IPS-18c (cell line): ENCODE data around the gene TALDO1.

Experiments used
- H3K4me3 ChIP-seq: 2 replicates; pipeline ENCODE4 v1.7.0; 2013; ENCODE audit warnings: low read depth, mild to moderate bottlenecking, low read length, moderate library complexity; ENCODE audit not compliant: insufficient read depth
- H3K9me3 ChIP-seq: one replicate; pipeline ENCODE4 v1.6.1; 2013; ENCODE audit warnings: mild to moderate bottlenecking, low read length, moderate library complexity; ENCODE audit not compliant: control insufficient read depth, insufficient read depth

Gene TALDO1

DNA sequence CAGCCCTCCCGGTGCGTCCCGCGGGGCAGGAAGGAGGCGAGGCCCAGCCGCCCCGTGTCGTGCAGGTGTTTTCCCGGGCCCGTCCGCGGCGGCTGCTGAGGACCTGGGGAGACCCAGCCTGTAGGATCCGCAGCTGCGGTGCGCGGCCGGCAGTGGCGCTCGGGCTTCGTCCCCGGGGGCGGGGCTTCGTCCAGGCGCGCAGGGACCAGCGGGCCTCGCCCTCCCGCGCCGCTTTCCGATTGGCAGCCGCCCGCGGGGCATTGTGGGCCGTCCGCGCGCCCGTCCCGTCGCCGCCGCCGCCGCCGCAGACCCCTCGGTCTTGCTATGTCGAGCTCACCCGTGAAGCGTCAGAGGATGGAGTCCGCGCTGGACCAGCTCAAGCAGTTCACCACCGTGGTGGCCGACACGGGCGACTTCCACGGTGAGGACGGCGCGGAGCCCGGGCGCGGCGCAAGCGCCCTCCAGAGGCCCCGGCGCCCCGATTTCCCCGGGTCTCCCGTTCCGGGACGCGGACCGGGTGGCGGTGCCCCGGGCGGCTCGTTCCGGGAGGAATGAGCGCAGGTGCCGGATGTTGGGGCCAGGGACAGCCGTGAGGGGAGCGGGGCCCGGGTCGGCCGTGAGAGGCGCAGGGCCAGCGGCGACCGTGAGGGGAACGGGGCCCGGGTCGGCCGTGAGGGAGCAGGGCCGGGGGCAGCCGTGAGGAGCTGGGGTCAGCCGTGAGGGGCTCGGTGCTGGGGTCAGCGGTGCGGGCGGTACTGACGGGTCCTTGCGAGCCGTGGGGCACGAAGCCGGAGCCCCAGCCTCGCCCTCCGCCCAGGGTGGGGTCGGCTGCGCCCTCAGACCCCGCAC lies at the start of gene TALDO1:
TSS of gene TALDO1 (plus strand) at position 307 of the 849 bp plus-strand sequence. CDS start at position 325, 18 bp downstream.
- Histone ChIP-seq H3K4me3 (peak within 1 kb of the TSS; percentile 86), H3K9me3 (no peaks in the 10 kb centered on the region)

DNA sequence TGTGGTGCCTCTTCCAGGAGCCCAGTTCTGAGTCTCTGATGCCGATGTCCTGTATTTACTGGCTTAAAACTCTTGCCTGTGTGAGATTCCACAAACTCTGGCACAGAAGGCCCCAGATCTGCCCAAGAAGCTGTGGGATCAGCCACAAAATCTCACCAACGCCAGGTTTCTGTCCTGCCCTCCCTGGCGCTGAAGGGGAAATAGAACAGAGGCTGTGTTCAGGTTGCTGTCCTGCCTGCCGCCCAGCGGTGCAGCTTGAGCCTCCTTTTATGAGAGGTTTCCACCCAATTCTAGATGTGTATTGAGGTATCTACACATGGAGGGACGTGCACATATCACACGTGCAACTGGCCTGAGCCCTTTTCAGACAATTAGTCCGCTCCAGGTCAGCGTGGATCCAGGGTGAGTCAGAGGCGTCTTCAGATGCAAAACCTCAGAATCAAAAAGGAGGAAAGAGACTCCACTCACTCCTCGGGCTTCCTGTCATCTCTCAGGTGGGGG lies 49.4 kb upstream of the TALDO1 start:
- Histone ChIP-seq H3K4me3 (no peak overlapping the region), H3K9me3 (peaks cover 2% of the 10 kb centered on the region)

DNA sequence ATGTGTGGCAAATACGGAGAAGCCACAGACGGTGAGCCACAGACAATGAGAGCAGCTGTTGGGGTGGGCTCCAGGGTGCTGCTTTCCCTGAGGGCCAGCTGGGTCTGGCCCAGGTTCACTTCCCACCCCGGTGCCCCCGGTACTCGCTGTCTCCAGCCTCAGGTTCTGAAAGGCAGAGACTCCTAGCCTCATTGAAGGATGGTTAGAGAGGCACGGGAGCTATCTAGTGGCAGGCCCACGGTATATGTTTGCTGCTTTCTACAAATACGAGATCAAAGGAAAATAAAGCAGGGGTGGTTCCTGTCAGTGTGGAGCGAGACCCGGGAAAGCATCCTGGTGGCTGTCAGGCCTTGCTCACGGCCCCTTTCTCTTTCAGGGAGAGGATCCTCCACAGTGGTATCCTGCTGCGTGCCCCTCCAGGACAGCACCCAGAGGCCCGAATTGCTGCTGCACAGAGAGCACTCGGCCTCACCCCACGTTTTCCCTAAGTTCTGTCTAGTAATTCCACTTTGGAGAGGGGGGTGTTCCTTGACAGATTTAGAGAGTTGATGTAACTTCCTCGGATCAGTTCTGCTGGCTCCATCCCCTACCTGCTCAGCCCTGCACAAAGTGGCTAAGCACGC lies 48.7 kb upstream of the TALDO1 start:
- H3K4me3 ChIP-seq = no peak overlapping the region

DNA sequence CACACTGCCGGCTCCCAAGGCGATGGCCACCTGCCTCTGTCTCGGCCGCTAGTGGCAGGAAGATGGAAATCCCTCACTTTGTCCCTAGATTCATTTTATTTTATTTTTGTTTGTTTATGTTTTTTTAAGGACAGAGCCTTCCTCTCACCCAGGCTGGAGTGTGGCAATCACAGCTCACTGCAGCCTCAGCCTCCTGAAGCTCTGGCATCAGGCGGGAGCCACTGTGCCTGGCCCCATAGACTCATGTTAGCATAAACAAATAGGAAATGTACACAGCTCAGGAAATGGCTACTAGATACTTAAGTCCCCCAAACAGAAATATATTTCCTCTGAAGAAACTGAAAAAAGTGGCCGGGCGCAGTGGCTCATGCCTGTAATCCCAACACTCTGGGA lies 48.2 kb upstream of the TALDO1 start:
- no peaks in the 10 kb centered on the region for H3K9me3 ChIP-seq
- H3K4me3 ChIP-seq = no peak overlapping the region

More for the DNA sequence above, 48.7 kb upstream of the TALDO1 start:
- H3K9me3 ChIP-seq = peaks cover 2% of the 10 kb centered on the region

DNA sequence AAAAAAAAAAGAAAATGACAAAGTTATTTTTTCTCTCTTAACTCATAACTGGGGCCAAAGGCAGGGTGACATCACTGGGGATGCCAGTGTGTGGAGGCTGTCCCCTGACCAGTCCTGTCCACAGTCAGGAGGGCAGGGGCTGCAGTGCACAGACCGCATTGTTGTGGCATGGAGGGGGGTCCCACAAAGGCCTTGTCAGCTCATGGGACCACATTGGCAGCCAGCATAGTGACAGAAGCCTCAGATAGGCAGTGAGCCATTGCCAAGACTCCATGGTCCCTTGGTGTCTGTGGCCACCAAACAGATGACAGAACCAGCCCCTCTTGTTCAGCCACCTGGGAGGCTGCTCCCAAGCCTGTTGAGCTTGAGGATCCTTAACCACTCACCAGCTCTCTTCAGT lies 47.5 kb upstream of the TALDO1 start:
- Histone ChIP-seq H3K9me3 (no peaks in the 10 kb centered on the region), H3K4me3 (no peak overlapping the region)

DNA sequence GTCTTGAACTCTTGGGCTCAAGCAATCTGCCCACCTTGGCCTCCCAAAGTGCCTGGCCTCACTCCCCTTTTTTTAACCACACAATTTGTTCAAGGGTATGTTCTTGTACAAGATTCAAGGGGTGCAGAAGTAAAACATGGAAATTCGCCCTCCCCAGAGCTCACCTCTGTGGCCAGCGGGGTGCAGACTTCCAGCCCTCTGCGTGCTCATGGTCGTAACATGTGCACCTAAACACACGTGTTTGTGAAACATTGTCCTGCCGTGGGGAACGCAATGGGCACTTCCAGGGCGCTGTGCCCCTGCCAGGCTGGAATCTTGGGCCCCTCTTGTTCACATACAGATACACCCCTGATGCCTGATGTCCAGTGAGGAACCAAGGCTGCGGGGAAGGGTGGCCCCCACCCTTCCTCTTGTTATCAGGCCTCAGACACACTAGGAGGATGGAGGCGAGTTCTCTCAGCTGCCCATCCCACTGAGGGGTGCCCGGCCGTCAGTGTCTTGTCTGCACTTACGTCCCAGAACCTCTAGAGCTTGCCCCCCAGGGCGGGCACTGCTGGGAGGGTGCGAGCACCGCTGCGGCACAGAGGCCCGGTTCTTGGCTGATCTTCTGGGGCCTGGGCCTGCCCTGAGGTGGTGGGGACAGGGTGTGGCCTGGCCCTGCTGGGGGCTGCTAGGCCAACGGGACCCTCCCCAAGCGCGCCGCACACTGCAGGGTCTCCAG lies 45.4 kb upstream of the TALDO1 start:
- Histone ChIP-seq H3K4me3 (no peak overlapping the region), H3K9me3 (no peaks in the 10 kb centered on the region)

DNA sequence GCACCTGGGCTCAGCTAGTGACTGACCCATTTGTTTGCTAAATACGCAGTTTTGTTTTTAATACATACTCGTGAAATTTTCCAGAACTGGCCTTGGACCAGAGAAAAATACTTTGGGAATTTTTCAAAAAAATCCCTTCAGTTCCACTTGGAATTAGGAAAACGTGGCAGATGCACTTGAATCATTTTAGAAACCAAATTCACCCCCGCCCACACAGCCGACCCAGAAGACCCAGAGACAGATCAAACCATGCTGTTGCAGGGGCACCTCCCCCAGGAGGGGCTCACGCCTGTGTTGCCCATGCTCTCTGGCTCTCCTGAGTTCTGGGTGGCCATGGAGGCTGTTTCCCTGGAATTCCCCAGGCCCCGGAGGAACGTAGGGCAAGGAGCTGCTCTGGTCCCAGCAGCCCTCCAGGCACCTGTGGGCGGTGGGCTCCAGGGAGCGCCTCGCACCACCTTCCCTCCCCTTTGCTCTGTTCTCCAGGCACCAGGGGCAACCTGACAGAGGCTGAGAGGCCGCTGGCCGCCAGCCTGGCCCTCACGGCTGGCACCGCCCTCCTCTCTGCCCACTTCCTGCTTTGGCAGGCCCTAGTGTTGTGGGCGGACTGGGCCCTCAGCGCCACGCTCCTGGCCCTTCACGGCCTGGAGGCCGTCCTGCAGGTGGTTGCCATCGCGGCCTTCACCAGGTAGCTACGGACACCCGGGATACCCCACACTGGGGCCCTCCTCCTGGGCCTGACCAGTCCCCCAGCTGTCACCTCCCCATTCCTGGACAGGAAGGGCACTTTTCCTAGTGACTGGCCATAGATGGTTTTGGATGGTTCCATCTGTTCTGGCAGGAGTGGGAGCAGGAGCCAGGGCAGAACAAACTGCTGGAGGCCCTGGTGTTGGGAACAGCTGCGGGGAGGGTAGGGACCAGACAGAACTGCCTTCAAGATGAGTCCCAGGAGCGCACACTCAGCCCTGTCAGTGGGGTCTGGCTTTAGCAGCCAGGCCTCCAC lies 44.5 kb upstream of the TALDO1 start:
- H3K4me3 ChIP-seq = no peak overlapping the region
- no peaks in the 10 kb centered on the region for H3K9me3 ChIP-seq

DNA sequence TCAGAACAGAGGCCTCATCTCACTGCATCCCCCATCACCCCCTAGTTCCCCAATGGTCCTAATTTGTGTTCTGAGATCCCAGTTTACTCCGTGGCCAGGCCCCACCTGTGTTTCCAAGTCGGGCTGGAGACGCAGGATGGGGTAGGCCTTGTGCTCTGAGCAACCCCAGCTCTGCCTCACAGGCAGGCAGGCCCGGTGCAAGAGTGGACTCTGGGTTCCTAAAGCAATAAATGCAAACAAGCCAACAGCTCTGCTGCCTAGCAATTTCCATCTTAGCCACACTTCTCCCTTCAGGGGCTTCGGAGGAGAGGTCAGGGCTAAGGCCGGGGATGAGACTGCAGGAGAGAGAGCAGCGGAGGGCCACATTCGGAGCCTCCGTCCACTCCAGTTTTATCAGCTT lies 43.8 kb upstream of the TALDO1 start:
- Histone ChIP-seq H3K4me3 (no peak overlapping the region), H3K9me3 (no peaks in the 10 kb centered on the region)

DNA sequence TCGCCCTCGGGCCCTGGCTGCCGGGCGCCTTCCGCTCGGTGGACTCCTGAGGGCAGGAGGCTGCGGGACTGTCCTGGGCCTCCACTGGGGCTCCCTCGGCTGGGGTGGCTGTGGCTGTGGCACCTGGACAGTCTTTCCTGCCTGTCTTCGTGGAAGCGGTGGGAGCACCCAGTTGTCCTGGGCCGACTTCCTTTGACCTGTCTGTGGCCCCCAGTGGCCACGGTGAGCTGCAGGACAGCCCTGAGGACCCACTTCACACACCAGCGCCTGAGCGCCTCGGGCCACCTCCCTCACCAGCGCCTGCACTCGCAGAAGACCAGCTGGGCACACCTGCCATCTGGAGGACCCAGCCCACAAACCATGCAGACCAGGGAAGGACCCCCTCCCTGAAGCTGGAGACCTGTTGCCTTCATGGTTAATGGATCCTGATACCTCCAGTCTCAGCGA lies 43.0 kb upstream of the TALDO1 start:
- Histone ChIP-seq H3K9me3 (no peaks in the 10 kb centered on the region), H3K4me3 (no peak overlapping the region)

DNA sequence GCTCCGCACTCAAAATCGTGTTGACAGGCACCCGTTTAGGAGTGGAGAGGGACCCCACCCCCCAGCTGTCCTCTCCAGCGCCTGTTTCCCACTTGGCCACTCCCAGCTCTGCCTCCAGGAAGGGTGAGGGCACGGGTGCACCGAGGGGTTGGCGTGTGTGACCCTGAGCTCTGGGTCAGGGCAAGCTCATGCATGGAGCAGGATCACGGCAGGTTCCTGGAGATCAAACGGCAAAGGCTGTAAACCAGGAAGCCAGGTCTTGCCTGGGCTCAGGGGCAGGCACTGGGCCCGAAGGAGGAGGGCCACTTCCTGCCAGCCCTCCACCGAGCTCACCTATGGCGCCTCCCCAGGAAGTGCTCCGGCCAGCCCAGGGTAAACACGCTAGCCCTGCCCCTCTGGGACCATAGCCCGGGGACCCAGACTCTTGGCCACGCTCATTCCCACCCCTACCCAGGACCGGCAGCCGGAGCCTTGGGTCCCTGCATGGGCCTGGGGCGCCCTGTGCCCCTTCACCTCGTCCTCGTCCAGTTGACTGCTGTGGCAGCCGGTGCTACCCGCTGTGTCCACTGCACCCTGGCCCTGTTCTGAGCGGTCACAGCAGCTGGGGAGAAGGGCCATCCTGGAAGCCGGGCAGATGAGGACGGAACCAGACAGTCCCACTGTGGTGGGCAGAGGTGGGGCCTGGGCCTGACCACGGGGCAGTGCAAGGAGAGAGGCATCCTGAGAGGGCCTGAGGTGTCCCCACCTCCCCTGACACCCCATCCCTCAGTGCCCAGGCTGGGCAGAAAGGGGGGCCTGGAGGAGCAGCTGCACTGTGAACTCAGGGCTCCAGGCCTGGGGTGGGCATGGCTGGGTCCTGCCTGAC lies 42.3 kb upstream of the TALDO1 start:
- Histone ChIP-seq H3K4me3 (peak overlapping the region; percentile 57), H3K9me3 (no peaks in the 10 kb centered on the region)

DNA sequence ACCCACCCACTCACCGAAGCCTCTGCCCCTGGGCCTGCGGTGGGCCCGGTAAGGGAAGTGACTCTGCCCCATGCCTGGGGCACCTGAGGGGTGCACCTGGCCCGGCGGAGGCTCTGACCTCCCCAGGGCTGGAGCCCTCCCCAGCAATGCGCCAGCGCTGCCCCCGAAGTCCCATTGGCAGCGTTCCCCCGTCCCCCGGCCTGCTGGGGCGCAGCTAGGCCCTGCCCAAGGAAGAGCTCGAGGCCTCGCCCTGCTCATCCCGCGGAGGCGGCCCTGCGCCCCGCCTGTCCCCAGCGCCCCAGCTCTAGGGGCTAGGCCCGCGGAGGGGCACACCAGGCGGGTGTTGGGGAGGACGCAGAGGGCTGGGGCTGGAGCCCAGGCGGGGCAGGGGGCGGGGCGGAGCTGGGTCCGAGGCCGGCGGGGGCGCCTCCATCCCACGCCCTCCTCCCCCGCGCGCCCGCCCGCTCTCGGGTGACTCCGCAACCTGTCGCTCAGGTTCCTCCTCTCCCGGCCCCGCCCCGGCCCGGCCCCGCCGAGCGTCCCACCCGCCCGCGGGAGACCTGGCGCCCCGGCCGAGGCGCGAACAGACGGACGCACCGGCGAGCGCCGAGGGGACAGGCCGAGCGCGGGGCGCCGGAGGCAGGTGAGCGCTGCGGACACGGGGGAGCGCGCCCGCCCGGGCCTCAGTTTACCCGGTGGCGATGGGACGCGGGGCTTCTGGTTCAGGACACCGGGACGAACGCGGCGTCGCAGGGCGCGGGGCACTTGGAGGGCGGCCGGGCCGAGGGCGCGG lies 41.4 kb upstream of the TALDO1 start, which contains the start of gene EPS8L2:
TSS of gene EPS8L2 (plus strand) at position 586 of the 793 bp plus-strand sequence. CDS start 3,177 bp downstream, outside the sequence.
- Histone ChIP-seq H3K4me3 (peak within 1 kb of the TSS; percentile 57), H3K9me3 (no peaks in the 10 kb centered on the region)

DNA sequence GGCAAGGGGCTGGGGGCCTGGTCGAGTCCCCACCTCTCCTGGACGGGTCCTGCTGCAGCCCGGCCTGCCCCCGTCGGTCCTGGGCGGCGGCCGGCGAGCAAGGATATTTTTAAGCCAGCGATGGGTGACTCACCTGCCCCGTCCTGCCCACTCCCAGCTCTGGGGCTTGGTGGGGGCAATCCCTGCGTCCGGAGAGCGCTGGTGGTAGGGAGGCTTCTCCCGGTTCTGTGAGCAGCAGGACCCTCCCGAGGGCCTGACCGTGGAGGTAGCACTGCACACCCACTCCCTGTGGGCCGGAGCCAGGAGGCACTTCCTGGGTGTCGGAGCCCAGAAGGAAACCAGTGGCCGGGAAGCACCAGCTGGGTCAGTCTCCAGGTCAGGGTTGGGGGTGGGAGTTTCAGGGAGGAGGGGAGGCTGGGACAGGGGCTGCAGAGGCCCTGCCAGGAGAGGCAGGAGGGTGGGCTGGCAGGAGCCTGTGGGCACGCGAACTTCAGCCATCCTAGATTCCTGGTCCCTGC lies 40.8 kb upstream of the TALDO1 start:
- Histone ChIP-seq H3K4me3 (peak overlapping the region; percentile 57), H3K9me3 (no peaks in the 10 kb centered on the region)

DNA sequence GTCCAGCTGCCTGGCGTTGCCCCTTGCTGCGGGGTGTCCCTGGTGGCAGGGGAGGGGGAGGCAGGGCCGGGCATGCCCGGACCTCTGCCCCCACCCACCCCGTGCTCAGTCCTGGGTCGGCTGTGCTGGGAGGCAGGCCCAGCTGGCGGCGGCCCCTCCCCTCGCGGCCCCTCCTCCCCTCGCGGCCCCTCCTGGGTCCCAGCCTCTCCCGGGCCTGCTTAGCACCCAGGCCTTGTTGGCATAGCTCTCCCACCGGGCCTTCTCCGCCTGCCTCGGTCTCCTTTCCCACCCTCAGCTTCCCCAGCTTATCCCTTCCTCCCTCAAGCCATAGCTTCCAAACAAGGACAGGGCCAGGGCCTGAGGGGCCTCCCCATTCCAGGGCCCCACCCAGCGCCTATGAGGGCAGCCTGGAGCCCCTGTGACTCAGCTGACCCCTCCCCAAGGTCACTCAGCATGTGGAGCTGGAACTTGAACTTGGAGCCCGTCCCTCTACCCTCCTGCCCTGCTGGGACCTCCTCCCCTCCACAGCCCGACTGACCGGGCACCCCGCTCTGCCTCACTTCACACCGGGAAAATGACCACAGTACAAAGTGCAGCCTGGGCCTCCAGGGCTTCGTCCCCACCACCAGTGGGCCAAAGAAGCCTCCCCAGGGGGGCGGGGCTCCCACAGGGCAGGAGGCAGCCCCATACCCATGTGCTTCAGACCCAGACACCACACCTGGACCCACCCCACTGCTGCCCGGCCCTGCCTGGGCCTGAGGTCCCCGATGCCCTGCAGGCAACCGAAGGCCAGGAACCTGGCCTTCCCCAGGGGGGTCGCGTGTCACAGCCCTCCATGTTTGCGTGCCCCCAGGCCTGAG lies 40.1 kb upstream of the TALDO1 start:
- H3K4me3 ChIP-seq = peak overlapping the region; percentile 57
- H3K9me3 ChIP-seq = no peaks in the 10 kb centered on the region

DNA sequence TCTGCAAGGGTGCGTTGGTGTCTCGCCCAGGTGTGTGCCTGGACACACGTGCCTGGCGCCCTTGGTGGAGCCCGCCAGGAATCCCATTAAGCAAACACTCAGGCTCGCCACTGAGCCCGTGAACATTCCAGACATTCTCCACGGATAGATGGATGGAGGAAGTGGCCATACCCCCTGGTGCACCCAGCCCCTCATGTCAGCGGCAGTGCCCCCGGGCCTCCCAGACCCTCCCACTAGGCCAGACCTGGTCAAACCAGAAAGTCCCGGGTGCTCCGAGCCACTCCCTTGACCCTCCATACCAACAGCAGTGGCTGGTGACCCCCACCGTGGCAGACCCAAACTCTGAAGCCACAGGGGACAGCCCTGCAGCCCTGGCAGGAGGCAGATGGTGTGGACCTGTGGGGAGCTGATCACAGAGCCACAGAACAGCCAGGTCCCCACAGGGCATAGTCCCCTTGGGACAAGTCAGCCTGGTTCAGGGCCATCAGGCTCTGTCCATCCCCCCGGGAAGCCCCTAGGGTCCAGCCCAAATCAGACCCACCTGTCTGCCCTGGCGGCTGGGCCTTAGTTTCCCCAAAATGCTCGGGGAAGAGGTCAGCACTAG lies 39.3 kb upstream of the TALDO1 start:
- H3K4me3 ChIP-seq = peak overlapping the region; percentile 15; the same call in 1 of the 2 replicates
- no peaks in the 10 kb centered on the region for H3K9me3 ChIP-seq
